ENCODE results near the gene CENPV.

- TF ChIP-seq CTCF (IDR thresholded peaks at IDR 0.05; ENCODE audit: insufficient read depth, low read depth, low read length) (no peak), EZH2 (IDR thresholded peaks at IDR 0.05; ENCODE audit: insufficient read depth, low read length) (no peak)
These were observed 55.1 kb downstream of the CENPV start for GRCh38 chr17:16298140-16298662.
